HG03159 (cell line): ENCODE data around the gene HSD17B13.
"Not testable (repeated sequence)": the region's sequence is repeated elsewhere in the genome, so short reads cannot be mapped to it uniquely, and the experiment has no call there.

Source experiments
- ATAC-seq: cut with Tn5 transposase; IDR thresholded peaks from one replicate; pipeline ENCODE4 v1.9.1; 2021; ENCODE audit warnings: mild to moderate bottlenecking, moderate library complexity; ENCODE audit not compliant: unreplicated experiment

HSD17B13 gene

GRCh38 chr4:87322754-87323153 is at the start of gene HSD17B13:
Gene HSD17B13 (minus strand): TSS chr4:87322882. CDS start chr4:87322841, 41 bp downstream.
- ATAC-seq, result no peak

- no peak for ATAC-seq
Measured at GRCh38 chr4:87370068-87370467, 47.4 kb upstream of the HSD17B13 start.

GRCh38 chr4:87366521-87367162 is 44.0 kb upstream of the HSD17B13 start:
- no peak for ATAC-seq

GRCh38 chr4:87365348-87365747 is 42.7 kb upstream of the HSD17B13 start:
- ATAC-seq, result no peak

- no peak for ATAC-seq
Measured at GRCh38 chr4:87363552-87363951, 40.9 kb upstream of the HSD17B13 start.

GRCh38 chr4:87360338-87360935 is 37.8 kb upstream of the HSD17B13 start:
- ATAC-seq, result no peak

GRCh38 chr4:87359258-87359657 is 36.6 kb upstream of the HSD17B13 start:
- no peak for ATAC-seq

- ATAC-seq, result no peak
Measured at GRCh38 chr4:87356832-87357526, 34.3 kb upstream of the HSD17B13 start.

GRCh38 chr4:87354168-87355102 is 31.8 kb upstream of the HSD17B13 start:
- ATAC-seq, result no peak

GRCh38 chr4:87353592-87353991 is 30.9 kb upstream of the HSD17B13 start:
- ATAC-seq, result peak; percentile 93

- no peak for ATAC-seq
Measured at GRCh38 chr4:87345139-87345538, 22.5 kb upstream of the HSD17B13 start.

- no peak for ATAC-seq
Measured at GRCh38 chr4:87342872-87343271, 20.2 kb upstream of the HSD17B13 start.

- not testable (repeated sequence) for ATAC-seq
Measured at GRCh38 chr4:87341954-87342635, 19.4 kb upstream of the HSD17B13 start.

GRCh38 chr4:87339440-87339839 is 16.8 kb upstream of the HSD17B13 start:
- no peak for ATAC-seq

GRCh38 chr4:87337361-87337760 is 14.7 kb upstream of the HSD17B13 start:
- no peak for ATAC-seq

GRCh38 chr4:87333267-87333666 is 10.6 kb upstream of the HSD17B13 start:
- no peak for ATAC-seq

- no peak for ATAC-seq
Measured at GRCh38 chr4:87330761-87331160, 8.1 kb upstream of the HSD17B13 start.

- no peak for ATAC-seq
Measured at GRCh38 chr4:87327136-87327535, 4.5 kb upstream of the HSD17B13 start.

GRCh38 chr4:87326460-87326859 is 3.8 kb upstream of the HSD17B13 start:
- ATAC-seq, result no peak

- ATAC-seq, result no peak
Measured at GRCh38 chr4:87321888-87322287, 794 bp downstream of the HSD17B13 start.
